Breast epithelium (tissue), 3 donors: ENCODE measurements around the gene CCDC134.

Source experiments
- POLR2A ChIP-seq: fragments of 450-650 bp; IDR thresholded peaks from one replicate; pipeline ENCODE4 v1.6.1; 2016; ENCODE audit warnings: antibody characterized with exemption, mild to moderate bottlenecking, moderate library complexity
- POLR2AphosphoS5 ChIP-seq, 3 donors: sonication (generic); formaldehyde crosslinking; IDR thresholded peaks; one replicate each; pipeline ENCODE4 v1.6.1; 2017; ENCODE audit warnings: antibody characterized with exemption in 3 of 3
- TF ChIP-seq, protein P1 (sequence below), 3 donors: fragments of 450-650 bp; IDR thresholded peaks; one replicate each; pipeline ENCODE4 v1.5.1; 2016 to 2017; ENCODE audit warnings: antibody characterized with exemption in 3 of 3, mild to moderate bottlenecking in 3 of 3, moderate library complexity in 3 of 3

DNA sequence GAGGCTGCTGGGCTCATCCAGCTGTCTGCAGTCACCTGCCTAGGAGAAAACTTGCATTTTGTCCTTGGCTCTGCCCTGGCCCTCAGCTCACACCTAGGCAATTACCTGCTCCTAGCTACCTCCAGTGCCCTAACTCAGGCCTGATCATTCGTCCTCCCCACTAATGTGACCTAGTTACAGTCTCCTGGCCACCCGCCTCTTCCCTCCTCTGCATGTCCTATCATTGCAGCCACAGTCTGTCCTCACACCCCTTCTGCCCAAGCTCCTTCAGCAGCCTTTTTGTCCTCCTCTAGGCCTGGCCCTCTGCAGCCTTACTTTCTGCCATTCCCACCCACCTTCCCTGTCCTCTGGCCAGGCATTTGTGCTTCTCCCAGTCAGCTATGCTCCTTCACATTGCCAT is 17.7 kb upstream of the CCDC134 start:
- TF ChIP-seq, protein P1, sequence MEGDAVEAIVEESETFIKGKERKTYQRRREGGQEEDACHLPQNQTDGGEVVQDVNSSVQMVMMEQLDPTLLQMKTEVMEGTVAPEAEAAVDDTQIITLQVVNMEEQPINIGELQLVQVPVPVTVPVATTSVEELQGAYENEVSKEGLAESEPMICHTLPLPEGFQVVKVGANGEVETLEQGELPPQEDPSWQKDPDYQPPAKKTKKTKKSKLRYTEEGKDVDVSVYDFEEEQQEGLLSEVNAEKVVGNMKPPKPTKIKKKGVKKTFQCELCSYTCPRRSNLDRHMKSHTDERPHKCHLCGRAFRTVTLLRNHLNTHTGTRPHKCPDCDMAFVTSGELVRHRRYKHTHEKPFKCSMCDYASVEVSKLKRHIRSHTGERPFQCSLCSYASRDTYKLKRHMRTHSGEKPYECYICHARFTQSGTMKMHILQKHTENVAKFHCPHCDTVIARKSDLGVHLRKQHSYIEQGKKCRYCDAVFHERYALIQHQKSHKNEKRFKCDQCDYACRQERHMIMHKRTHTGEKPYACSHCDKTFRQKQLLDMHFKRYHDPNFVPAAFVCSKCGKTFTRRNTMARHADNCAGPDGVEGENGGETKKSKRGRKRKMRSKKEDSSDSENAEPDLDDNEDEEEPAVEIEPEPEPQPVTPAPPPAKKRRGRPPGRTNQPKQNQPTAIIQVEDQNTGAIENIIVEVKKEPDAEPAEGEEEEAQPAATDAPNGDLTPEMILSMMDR (IDR thresholded peaks at IDR 0.05): no peak
- no peak for TF ChIP-seq POLR2AphosphoS5 (IDR thresholded peaks at IDR 0.05)
- no peak for TF ChIP-seq POLR2A
